Panc1 (cell line): ENCODE data around the gene PRPSAP2. TPM values are rescaled to one million over a fixed set of nuclear protein-coding genes. Genes with fewer than 3 reads are reported as not detected.

Experiments used
- ATAC-seq: fragments of 200-7000 bp; cut with Tn5 transposase; 2 replicates; pipeline ENCODE4 v1.9.1; 2020; ENCODE audit warnings: mild to moderate bottlenecking, moderate library complexity
- BruUV-seq: library from RNA; stranded (reverse); fragments of 400-500 nt; replicated peaks from 2 replicates; lab custom pipeline; 2021; lab: Mats Ljungman, UMichigan
- CTCF ChIA-PET: fragments of 300-600 bp; sonication (Branson Sonifier 250); formaldehyde crosslinking; loops from one replicate; lab custom pipeline; 2022; ENCODE audit warnings: antibody characterized with exemption; lab: Charles Lee
- POLR2A ChIA-PET: fragments of 300-600 bp; sonication (Branson Sonifier 250); formaldehyde crosslinking; loops from one replicate; lab custom pipeline; 2022; ENCODE audit warnings: antibody characterized with exemption; lab: Charles Lee
- DNase-seq: peaks from one replicate; pipeline ENCODE4 v3.0.0-alpha.2; 2010; ENCODE audit warnings: low read depth, low spot score
- H3K27ac ChIP-seq: 2 replicates; pipeline ENCODE4 v1.5.1; 2011; ENCODE audit warnings: mild to moderate bottlenecking, low read length, inconsistent platforms
- H3K27me3 ChIP-seq: fragments of 200-500 bp; sonication (Bioruptor generic); 2 replicates; pipeline ENCODE4 v1.6.0; 2014; ENCODE audit warnings: low read length, inconsistent platforms; ENCODE audit not compliant: control insufficient read depth, insufficient read depth
- H3K36me3 ChIP-seq: fragments of 200-500 bp; sonication (Bioruptor generic); 2 replicates; pipeline ENCODE4 v1.5.1; 2014; ENCODE audit warnings: inconsistent platforms, mild to moderate bottlenecking, low read length, moderate library complexity; ENCODE audit not compliant: control insufficient read depth, insufficient read depth
- H3K4me1 ChIP-seq: 2 replicates; pipeline ENCODE4 v1.5.1; 2011; ENCODE audit warnings: inconsistent platforms, mild to moderate bottlenecking, low read length, moderate library complexity; ENCODE audit not compliant: control insufficient read depth, insufficient read depth
- H3K4me3 ChIP-seq, 2 experiments: 2 replicates each; pipeline ENCODE4 v1.5.1; 2011 to 2012; ENCODE audit warnings: low read depth in 2 of 2, low read length in 2 of 2, mild to moderate bottlenecking in 2 of 2, inconsistent platforms in 1 of 2, moderate library complexity in 1 of 2
- H3K9me3 ChIP-seq: fragments of 200-500 bp; sonication (Bioruptor generic); 2 replicates; pipeline ENCODE4 v1.5.1; 2014; ENCODE audit warnings: low read depth, mild to moderate bottlenecking, inconsistent platforms, low read length, moderate library complexity; ENCODE audit not compliant: control insufficient read depth, insufficient read depth
- CTCF ChIP-seq: fragments of 450-650 bp; IDR thresholded peaks from 2 replicates; pipeline ENCODE4 v1.5.1; 2017; ENCODE audit warnings: mild to moderate bottlenecking
- POLR2AphosphoS5 ChIP-seq: IDR thresholded peaks from 2 replicates; pipeline ENCODE4 v1.6.1; 2012; ENCODE audit warnings: mild to moderate bottlenecking, low read depth, low read length, moderate library complexity
- REST ChIP-seq, 2 experiments: IDR thresholded peaks; 2 replicates each; pipeline ENCODE4 v1.6.1; 2011 to 2012; ENCODE audit warnings: low read depth in 2 of 2, control low read depth in 1 of 2, low read length in 1 of 2, mild to moderate bottlenecking in 1 of 2, moderate library complexity in 1 of 2; ENCODE audit not compliant: insufficient read depth in 1 of 2
- SIN3A ChIP-seq: IDR thresholded peaks from 2 replicates; pipeline ENCODE4 v1.6.1; 2012; ENCODE audit warnings: low read depth, mild to moderate bottlenecking, low read length, moderate library complexity, borderline replicate concordance; ENCODE audit not compliant: insufficient read depth
- TCF7L2 ChIP-seq: IDR thresholded peaks from 2 replicates; pipeline ENCODE4 v1.6.1; 2011; ENCODE audit warnings: mild to moderate bottlenecking, low read depth, low read length, inconsistent platforms
- in situ Hi-C: cut with HindIII; loops from 2 replicates; pipeline ENCODE4 v1.10.0; 2016; ENCODE audit warnings: low sequenced_read_pairs, low pct_unique_long_range_greater_than_20kb
- intact Hi-C: fragments of 100-400 bp; cut with micrococcal nuclease; formaldehyde crosslinking; loops from one replicate; pipeline ENCODE4 v1.10.0; 2022; ENCODE audit not compliant: unreplicated experiment
- total RNA-seq: library from RNA; stranded (reverse); gene quantifications from one replicate; pipeline ENCODE4 v1.2.1, GENCODE V29; 2021; ENCODE audit not compliant: unreplicated experiment

Gene PRPSAP2
- total RNA-seq, 1 experiment from 2014 or later: 25.3 TPM

GRCh38 chr17:18977021-18977420 lies 119.1 kb downstream of the PRPSAP2 start:
- intact Hi-C loops: no loop called here
- BruUV-seq: no TSS peak
- DNase-seq: no peak
- no peak overlapping the region for H3K4me3 ChIP-seq
- H3K36me3 ChIP-seq: no peaks in the 10 kb centered on the region
- TF ChIP-seq TCF7L2 (no peak), CTCF (no peak), SIN3A (no peak), REST (IDR thresholded peaks at IDR 0.05; ENCODE audit: insufficient read depth in 1 of 2, low read depth in 2 of 2, low read length in 1 of 2) (no peak), POLR2AphosphoS5 (no peak)
- no peak overlapping the region for H3K27ac ChIP-seq
- H3K27me3 ChIP-seq: no peaks in the 10 kb centered on the region
- H3K9me3 ChIP-seq: no peaks in the 10 kb centered on the region
- peaks cover 10% of the 10 kb centered on the region for H3K4me1 ChIP-seq
- ATAC-seq: no peak
- CTCF ChIA-PET: no interaction called here
- POLR2A ChIA-PET: no interaction called here
- in situ Hi-C loops: no loop called here

- peaks cover 16% of the 10 kb centered on the region for H3K4me1 ChIP-seq
- no peaks in the 10 kb centered on the region for H3K27me3 ChIP-seq
- no peaks in the 10 kb centered on the region for H3K36me3 ChIP-seq
- no TSS peak for BruUV-seq
- H3K4me3 ChIP-seq: no peak overlapping the region
- DNase-seq (no peak), ATAC-seq (no peak)
- TF ChIP-seq CTCF (no peak), TCF7L2 (no peak), POLR2AphosphoS5 (no peak), REST (IDR thresholded peaks at IDR 0.05; ENCODE audit: insufficient read depth in 1 of 2, low read depth in 2 of 2, low read length in 1 of 2) (no peak), SIN3A (no peak)
- CTCF ChIA-PET: no interaction called here
- POLR2A ChIA-PET: no interaction called here
- in situ Hi-C loops (no loop called here), intact Hi-C loops (no loop called here)
- no peaks in the 10 kb centered on the region for H3K9me3 ChIP-seq
- no peak overlapping the region for H3K27ac ChIP-seq
These were observed 119.7 kb downstream of the PRPSAP2 start for GRCh38 chr17:18977646-18978045.
